Stimulated activated CD4-positive, alpha-beta T cell treated with anti-CD3 and anti-CD28 coated beads, Interleukin-12 subunit alpha, Interleukin-12 subunit beta, amount 100 ng/mL, for 48 hours (primary cell): ENCODE measurements around the gene RPL29.

Experiments used
- DNase-seq, 3 donors: peaks; one replicate each; pipeline ENCODE4 v3.0.0-alpha.2; 2020; ENCODE audit warnings: low read depth in 2 of 3, low spot score in 1 of 3

Gene RPL29

DNA sequence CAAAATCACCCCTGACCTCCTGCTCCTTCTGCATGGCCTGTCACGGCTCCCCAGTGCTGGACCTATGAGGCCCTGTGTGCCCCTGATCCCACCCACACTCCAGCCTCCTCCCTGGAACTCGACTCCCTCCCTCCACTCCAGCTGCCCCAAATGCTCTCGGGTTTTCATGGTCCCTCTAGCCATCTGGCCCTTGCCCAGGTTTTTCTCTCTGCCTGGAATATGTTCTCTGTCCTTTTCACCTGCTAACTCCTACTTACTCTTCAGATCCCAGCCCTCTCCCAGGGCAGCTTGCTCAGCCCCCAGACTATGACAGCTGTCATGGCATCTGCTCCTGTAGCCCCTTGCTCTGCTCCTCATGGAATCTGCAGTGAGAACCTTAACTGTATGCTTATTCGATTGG is 30.3 kb upstream of the RPL29 start:
- no peak for DNase-seq

- DNase-seq = no peak
Observed at GRCh38 chr3:52025453-52025852, 29.8 kb upstream of the RPL29 start.

GRCh38 chr3:52024765-52025452 is 29.2 kb upstream of the RPL29 start:
- DNase-seq = no peak

DNA sequence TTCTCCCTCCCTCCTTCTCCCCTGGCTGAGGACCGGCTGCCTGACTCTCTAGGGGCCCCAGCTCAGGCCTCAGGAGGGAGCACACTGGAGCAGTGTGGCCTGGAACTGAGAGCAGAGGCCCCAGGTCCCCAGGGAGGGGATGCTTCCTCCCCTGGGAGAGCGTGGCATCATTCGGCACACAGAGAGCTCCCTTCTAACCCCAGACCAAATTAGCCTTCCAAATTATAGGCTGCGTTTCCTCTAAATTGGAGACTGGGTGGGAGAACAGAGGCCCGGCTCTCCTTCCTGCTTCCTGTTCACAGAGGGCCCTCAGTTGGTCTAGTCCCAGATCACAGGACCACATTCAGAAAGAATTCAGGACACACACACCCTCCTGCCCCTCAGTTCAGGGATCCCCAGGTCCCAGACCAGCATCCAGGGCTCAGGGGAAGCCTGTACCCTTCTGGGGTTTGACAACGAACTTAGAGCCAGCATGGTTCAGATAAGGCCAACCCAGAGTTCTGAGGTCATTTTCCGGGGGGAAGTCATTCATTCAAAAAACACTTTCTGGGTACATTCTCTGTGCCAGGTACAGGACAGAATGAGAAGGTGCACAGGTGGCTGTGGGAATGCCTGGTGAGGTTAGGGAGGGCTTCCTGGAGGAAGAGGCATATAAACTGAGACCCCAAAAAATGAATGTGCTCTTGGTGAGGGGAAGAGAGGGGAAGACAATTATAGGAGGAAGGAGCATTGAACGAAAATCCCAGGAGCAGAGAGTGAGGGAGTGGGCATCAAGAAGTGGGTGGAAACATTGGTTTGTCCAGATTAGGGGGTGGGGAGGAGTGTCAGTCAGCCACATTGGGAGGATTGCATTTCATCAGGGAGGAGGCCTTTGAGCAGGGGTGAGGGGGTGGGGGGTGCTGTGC is 28.4 kb upstream of the RPL29 start:
- no peak for DNase-seq

- DNase-seq = no peak
Observed at GRCh38 chr3:52023101-52023770, 27.5 kb upstream of the RPL29 start.

GRCh38 chr3:52022323-52023100 is 26.8 kb upstream of the RPL29 start:
- no peak for DNase-seq

DNA sequence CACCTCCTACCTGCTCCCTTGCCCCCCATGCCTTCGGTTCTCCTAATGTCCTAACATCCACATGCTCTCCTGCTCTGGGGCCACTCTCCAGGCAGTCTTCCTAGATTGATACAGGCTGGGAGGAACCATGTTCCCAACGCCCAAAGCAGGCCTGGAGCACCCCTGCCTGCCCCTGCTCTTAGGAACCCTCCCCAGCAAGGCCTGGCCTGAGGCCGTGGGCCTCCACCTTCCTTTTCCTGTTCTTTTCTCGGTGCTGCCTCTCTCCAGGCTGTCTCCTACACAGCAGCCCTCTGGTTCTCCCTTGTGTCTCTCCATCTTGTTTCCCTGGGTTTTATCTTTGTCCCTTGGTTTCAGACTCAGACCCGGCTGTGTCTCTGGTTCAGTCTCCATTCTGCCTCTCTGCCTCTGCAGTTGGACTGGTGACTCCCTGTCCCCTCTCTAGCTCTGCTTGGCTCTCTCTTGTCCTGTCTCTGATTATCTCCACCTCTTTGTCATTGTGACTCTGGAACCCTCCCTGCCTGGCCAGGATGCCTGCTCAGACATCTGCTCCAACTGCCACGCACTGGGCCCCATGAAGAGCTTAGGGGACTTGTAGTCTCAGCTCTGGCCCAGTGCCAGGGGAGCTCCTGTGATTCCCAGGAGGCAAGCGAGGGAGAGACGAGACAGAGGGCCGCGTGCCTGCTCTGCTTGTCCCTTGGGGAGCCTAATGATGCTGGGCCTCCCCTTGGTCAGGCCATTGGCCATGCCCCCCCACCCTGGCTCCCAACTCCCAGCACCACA is 26.0 kb upstream of the RPL29 start:
- no peak for DNase-seq

- no peak for DNase-seq
Observed at GRCh38 chr3:52020796-52021195, 25.1 kb upstream of the RPL29 start.

DNA sequence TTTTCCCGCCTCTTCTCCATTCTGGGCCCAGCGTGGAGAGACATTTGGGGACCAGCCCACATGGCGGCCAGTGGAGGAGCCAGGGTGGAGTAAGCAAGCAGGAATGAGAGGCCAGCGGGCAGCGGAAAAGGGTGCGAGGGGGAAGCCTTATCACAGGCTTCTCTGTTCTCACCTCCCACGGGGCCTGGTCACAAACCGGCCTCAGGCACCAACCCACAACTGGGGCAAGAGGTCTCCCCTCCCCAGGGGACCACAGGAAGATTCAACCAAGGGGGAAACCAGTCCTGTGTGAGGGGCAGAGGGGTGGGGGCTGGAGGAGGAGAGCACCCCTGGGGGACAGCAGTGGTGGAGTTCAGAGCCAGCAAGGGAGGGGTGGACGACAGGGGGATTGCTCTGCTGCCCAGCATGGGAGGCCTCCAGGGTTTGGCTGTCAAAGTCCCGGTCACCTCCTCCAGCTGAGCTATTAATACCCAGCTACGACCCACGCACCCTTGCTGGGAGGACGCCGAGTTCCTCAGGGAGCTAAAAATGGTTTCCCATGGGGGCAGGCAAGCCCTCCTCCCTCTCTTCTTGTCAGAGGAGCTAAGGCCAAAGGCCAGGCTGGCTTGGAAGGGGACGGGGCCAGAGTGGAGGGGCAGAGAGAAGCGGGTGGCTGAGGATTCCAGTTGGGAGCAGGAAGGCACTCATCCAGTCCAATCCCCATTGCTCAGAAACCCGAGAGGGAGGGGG is 23.8 kb upstream of the RPL29 start:
- DNase-seq = no peak

GRCh38 chr3:52018319-52019000 is 22.8 kb upstream of the RPL29 start:
- no peak for DNase-seq

DNA sequence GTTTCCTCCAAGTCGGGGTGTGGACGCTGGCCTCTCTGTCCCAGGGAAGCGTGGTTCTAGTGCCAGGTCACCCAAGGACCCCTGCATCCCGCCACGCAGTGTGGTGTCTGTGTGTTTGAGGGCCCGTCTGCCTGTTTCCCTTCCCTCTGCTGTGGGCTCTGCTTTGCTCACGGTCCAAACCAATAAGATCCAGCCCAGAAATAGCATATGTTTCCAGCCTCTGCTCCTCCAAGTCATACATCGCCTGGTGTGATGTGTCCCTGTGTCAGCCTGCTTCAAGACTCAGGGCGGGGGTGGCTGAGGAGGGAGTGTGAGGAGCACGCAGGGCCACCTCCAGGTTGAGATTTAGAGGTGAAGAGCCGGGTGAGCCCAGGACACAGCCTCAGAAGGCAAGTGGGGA is 21.9 kb upstream of the RPL29 start:
- DNase-seq = no peak

DNA sequence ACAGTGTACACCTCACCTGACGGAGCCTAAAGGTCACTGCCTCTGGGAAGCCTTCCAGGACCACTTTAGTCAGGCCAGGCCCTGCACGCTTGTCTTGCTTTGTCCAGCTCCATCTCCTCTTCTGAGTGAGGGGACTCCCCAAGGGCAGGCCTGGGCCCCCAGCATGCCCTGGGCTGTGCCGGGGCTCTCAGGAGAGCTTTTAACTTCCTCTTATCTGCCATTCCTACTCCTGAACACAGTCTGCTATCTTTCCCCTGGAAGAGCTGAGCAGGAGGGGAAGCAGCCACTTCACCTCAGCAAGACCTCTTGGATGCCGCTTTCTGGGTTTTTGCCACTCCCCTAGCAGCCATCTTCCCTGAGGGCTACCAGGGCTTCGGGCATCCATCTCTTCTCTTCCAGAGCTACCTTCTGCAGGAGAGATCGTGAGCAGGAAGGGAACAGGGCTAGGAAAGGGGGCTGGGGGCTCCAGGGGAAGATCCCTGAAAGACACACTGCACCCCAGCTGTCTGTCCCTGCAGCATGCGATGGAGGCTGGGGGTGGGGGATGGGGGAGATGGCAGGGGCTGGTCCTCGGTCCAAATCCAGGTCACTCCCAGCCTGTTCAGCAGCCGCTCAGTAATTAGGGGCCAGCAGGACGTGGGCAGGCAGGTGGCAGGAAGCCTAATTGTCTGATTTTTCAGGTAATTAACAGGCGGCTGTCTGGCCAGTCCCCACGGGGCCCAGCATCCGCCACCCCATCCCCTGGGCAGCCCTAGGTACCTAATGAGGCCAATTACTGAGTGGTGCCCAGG is 19.9 kb upstream of the RPL29 start:
- DNase-seq = no peak

- DNase-seq = no peak
Observed at GRCh38 chr3:52014613-52015012, 18.9 kb upstream of the RPL29 start.

- DNase-seq = no peak
Observed at GRCh38 chr3:52013802-52014598, 18.3 kb upstream of the RPL29 start.

DNA sequence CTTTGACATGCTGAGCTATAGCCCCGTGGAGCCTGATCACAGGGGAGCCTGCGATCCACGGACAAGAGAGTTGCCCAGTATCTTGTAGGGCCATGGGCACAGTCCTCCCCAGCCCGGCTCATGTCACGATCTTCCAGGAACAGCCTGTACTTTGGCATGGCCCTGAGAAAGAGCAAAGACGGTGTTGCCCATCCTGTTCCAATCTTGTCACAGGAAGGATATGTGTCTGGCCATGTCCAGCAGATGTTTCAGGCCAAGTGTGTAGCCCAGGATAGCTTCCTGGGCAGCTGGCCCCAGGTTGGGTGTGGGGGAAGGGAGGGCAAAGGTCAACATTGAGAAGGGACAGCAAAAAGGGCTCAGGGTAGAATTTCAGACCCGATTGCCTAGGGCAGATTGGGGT is 17.0 kb upstream of the RPL29 start:
- DNase-seq = no peak

- no peak for DNase-seq
Observed at GRCh38 chr3:52010431-52010830, 14.7 kb upstream of the RPL29 start.

DNA sequence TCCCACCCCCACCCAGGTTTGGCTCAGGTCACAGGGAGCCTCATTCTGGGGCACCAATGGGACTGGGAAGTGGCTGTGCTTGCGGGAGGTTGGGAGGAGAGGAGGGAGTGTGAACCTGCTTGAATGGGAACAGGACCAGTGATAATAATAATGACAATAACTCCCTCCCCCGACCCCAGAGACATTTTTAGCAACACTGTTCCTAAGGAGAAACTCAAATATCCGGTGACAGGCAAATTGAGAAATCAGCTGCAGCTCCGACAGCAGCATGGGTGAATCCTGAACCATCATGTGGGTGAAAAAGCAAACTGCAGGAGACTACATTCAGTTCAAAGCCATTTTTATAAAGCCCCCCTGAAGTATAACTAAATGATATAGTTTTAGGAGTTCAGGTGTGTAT is 11.6 kb upstream of the RPL29 start:
- no peak for DNase-seq

GRCh38 chr3:52006820-52007133 is 11.1 kb upstream of the RPL29 start:
- DNase-seq = no peak
